GM18502 (cell line): ENCODE results near the gene GOLGA8M.
"Not testable (repeated sequence)": the region's sequence is repeated elsewhere in the genome, so short reads cannot be mapped to it uniquely, and the experiment has no call there.

Experiments
- ATAC-seq: cut with Tn5 transposase; IDR thresholded peaks from one replicate; pipeline ENCODE4 v1.9.1; 2021; ENCODE audit warnings: mild to moderate bottlenecking; ENCODE audit not compliant: unreplicated experiment, poor library complexity

The GOLGA8M gene, protein sequence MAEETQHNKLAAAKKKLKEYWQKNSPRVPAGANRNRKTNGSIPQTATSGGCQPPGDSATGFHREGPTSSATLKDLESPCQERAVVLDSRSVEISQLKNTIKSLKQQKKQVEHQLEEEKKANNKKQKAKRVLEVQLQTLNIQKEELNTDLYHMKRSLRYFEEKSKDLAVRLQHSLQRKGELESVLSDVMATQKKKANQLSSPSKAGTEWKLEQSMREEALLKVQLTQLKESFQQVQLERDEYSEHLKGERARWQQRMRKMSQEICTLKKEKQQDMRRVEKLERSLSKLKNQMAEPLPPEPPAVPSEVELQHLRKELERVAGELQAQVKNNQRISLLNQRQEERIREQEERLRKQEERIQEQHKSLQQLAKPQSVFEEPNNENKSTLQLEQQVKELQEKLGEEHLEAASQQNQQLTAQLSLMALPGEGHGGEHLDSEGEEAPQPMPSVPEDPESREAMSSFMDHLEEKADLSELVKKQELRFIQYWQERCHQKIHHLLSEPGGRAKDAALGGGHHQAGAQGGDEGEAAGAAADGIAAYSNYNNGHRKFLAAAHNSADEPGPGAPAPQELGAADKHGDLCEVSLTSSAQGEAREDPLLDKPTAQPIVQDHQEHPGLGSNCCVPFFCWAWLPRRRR

DNA sequence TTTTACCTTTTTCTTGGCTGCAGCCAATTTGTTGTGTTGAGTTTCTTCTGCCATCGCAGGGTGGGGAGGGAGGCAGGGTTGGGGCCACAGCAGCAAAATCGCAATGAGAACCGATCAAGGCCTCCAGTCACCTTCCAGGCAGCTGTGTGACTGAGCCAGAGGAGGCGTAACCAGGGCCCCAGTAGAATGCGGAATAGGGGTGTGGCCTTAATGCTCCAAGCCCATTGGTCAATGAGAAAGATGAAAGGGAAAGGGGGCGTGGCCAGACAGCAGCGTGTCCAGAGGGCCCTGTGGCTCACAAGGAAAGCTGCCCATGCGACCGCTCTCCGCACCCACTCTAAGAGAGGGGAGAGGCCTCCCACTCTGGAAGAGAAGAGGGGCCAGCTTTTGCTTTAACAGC lies at the start of gene GOLGA8M:
Gene GOLGA8M, minus strand, starts transcription at position 152 of the 400 bp plus-strand sequence. Its CDS starts 98 bp downstream, at position 54.
- ATAC-seq = not testable (repeated sequence)

DNA sequence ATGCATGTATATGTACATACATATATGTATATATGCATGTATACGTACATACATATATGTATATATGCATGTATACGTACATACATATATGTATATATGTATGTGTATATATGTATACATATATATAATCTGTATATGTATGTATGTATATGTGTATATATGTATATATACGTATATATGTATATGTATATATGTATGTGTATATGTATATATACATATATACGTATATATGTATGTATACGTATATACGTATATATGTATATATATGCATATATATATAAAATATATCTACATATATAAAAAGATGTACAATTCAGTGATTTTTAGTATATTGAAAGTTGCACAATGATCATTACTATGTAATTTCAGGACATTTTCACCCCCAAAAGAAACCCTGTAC lies 30.7 kb upstream of the GOLGA8M start:
- ATAC-seq = not testable (repeated sequence)

DNA sequence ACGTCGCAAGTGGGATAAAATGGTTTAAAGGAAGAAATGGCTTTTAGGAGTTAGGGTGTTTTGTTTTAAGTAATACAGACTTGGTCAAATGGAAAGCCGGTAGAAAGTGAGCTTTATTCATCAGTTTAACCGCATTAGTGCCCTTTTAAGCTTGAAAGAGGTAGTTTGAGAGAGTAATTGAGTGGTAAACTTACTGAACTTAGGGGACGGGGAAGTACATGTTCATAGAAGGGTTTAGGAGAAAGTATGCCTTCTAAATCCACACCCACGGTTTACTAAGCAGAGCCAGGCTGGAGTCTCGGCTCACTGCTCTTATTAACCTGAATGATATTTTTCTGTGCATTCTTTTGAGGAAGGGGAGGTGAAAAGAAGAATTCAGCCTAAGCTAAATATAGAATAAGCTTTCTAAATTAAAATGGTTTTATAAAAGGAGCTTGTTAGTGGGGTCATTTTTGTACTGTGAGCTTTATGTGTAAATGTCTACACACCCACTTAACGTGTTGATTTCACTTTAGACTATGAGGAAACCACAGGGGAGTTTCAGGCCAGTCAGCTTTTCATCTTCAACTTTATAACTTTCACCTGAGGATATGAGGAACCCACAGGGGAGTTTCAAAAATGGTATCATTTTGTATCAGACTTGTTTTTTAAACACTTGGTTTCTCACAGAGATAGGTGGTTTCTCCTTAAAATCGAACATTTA lies 26.5 kb upstream of the GOLGA8M start:
- not testable (repeated sequence) for ATAC-seq

DNA sequence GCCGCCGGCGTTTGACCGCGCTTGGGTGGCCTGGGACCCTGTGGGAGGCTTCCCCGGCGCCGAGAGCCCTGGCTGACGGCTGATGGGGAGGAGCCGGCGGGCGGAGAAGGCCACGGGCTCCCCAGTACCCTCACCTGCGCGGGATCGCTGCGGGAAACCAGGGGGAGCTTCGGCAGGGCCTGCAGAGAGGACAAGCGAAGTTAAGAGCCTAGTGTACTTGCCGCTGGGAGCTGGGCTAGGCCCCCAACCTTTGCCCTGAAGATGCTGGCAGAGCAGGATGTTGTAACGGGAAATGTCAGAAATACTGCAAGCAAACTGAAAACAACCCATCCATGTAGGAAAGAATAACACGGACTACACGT lies 26.0 kb upstream of the GOLGA8M start:
- not testable (repeated sequence) for ATAC-seq

DNA sequence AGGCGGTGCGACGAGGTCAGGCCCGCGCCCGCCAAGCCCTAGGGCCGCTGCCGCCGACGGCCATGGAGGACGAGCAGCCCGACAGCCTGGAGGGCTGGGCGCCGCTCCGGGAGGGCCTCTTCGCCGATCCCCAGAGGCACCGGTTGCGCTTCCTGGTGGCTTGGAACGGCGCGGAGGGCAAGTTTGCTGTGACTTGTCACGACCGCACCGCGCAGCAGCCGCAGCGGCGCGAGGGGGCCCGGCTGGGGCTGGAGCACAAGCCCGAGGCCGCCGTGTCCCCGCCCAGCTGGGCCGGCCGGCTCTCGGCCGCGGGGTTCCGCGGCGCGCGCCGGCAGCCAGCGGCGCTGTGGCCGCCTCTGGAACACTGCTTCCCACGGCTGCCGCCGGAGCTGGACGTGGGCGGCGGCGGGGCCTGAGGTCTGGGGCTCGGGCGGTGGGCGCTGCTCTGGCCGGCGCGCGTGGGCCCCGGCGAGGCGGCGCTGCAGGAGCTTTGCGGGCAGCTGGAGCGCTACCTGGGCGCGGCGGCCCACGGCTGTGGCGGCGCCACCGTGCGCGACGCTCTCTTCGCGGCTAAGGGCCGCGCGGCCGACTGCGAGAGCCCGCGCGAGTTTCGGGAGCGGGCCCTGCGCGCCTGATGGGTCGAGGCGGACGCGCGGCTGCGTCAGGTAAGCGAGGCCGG lies 25.4 kb upstream of the GOLGA8M start:
- peak; percentile 64 for ATAC-seq

DNA sequence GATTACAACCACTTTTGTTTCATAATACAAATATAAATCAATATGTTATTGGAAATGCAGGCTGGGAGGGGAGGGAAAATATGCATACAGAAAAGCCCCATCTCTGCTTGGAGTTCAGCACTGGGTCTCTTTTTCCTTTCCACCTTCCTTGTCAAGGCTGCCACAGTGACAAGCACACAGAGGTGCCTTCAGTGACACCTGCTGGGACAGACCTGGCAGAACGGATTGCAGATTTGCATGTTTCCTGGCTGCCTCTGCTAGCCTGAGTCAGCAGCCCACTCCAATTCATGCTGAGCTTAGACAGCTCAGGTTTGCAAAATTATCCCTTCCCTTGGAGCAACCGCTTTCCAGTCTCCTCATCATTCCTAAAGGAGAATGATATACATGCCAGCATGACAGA lies 15.8 kb upstream of the GOLGA8M start:
- ATAC-seq = not testable (repeated sequence)

DNA sequence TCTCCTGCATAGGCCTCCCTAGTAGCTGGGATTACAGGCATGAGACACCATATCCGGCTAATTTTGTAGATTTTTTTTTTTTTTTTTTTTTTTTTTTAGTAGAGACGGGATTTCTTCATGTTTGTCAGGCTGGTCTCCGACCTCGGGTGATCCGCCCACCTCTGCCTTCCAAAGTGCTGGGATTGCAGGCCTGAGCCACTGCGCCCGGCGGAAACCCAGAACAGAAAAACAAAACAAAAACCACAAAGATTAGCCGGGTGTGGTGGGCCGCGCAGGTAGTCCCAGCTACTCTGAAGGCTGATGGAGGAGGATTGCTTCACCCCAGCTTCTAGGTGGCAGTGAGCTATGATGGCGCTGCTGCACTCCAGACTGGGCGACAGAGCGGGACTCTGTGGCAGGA lies 14.8 kb upstream of the GOLGA8M start:
- not testable (repeated sequence) for ATAC-seq

DNA sequence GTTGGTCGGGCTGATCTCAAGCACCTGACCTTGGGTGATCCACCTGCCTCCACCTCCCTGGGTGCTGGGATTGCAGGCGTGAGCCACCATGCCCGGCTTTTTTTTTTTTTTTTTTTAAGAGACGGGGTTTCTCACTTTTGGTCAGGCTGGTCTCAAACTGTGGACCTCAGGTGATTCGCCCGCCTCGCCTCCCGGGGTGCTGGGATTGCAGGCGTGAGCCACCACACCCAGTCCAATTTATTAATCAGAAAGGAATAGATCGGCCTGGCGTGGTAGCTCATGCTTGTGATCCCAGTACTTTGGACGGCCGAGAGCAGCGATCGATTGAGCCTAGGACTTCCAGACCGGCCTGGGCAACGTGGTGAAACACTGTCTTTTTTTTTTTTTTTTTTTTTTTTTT lies 13.9 kb upstream of the GOLGA8M start:
- ATAC-seq = no peak

DNA sequence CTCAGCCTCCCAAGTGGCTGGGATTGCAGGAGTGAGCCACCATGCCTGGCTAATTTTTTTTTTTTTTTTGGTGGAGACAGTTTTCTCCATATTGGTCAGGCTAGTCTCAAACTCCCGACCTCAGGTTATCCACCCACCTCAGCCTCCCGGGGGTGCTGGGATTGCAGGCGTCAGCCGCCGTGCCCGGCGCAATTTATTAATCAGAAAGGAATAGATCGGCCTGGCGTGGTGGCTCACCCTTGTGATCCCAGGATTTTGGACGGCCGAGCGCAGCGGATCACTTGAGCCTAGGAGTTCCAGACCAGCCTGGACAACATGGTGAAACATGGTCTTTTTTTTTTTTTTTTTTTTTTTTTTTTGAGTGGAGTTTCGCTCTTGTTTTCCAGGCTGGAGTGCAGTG lies 13.3 kb upstream of the GOLGA8M start:
- ATAC-seq = no peak

DNA sequence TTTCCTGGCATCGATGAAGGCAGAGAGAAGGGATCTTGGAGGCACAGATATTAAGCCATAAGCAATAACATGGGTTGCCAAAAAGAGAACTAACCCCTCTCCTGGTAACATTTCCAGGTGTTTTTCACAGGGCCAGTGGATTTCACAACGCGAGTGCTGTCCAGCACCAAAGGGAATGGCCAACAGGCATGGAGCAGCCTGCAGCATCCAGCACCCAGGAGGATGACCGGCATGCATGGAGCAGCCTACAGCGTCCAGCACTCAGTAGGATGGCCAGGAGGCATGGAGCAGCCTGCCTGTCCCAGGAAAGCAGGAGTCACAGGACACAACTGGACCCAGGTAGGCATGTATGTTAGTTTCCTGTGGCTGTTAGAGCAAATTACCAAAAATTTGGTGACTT lies 11.8 kb upstream of the GOLGA8M start:
- not testable (repeated sequence) for ATAC-seq

DNA sequence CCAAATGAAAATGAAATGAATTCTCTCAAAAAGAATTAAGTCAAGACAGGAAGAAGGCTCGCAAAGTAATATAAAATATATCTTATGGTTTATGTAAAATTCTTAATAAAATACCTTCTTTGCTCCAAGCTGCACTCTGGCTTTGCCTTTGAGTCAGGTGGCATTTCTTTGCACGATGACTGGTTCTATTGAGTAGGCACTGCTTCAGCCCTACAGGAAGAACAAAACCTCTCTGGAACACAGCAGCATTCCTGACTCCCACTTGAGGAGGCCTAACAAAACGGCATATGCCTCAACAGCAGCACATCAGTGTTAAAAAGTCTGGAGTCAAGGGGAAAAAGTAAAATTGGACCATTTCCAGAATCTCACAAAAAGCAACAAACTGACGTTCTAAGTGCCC lies 7.4 kb upstream of the GOLGA8M start:
- ATAC-seq = not testable (repeated sequence)

DNA sequence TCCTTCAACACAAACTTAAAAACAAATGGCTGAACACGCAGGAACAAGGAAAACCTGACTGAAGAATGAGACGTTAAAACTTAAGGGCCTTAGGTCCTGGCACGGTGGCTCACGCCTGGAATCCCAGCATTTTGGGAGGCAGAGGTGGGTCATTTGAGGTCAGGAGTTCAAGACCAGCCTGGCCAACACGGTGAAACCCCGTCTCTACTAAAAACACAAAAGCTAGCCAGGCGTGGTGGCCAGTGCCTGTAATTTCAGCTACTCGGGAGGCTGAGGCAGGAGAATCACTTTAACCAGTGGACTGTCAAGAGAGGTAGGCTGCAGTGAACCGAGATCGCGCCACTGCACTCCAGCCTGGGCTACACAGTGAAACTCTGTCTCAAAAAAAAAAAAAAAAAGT lies 6.4 kb upstream of the GOLGA8M start:
- not testable (repeated sequence) for ATAC-seq

DNA sequence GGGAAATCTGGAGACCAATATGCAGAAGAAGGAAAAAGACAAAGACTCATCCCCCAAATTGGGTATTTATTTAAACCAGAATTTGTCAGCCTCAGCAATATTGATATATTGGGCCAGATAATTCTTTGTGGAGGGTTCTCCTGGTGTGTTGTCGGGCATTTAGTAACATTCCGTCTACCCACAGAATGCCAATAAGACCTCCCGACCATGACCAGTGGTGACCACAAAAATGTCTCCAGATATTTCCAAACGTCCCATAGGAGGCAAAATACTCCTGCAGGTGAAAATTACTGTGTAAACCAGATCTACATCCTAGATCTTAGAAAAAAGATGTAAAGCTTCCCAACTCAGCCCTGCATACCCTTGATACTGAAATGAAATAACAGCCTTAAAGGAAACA lies 2.0 kb upstream of the GOLGA8M start:
- ATAC-seq = not testable (repeated sequence)

DNA sequence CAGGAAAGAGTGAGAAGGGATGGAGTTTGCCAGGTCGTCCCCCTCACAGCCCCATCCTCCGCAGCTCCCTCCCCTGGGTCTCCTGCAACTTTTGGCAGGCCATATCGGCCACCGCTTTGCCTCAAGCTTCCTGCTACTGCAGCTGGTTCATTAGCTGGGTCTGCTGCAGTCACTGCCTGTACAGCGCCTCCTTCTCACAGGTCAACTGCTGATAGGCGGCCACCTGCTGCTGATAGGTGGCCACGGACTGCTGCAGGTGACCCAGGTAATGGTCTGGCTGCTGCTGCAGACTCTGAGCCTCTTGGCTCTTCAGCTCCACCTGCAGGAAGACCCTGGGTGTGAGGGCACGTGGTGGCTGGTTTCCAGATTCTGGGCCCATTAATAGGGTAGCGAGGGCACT lies 8.3 kb downstream of the GOLGA8M start:
- not testable (repeated sequence) for ATAC-seq

DNA sequence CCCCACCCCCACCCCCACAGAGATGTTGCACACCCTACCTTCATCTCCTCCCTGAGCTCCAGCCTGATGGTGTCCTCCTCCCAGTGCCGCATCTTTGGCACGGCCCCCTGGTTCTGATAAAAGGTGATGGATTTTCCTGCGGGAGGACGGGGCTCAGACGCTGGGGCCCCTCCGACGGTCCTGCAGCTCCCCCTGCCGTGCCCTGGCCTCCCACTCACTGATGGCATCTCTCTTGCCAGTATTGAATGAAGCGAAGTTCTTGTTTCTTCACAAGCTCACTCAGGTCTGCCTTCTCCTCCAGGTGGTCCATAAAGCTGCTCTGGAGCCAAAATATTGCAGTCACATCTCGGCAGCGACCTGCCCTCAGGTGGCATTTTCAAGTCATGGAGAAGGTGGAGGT lies 9.8 kb downstream of the GOLGA8M start:
- ATAC-seq = not testable (repeated sequence)

DNA sequence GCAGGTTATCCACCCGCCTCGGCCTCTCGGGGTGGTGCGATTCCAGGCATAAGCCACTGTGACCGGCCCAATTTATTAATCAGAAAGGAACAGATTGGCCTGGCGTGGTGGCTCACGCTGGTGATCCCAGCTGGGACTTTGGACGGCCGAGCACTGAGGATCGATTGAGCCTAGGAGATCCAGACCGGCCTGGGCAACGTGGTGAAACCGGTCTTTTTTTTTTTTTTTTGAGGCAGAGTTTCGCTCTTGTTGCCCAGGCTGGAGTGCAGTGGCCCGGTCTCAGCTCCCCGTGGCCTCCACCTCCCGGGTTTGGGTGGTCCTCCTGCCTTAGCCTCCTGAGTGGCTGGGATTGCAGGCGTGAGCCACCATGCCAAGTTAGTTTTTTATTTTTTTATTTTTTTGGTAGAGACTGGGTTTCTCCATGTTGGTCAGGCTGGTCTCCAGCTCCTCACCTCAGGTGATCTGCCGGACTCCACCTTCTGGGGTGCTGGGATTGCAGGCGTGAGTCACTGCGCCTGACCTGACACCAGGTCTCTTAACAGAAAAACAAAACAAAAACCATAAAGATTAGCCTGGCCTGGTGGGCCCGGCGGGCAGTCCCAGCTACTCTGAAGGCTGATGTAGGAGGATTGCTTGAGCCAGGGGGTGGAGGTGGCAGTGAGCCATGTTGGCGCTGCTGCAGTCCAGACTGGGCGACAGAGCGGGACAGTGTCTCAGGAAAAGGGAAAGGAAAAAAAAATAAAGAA lies 18.0 kb downstream of the GOLGA8M start:
- not testable (repeated sequence) for ATAC-seq

DNA sequence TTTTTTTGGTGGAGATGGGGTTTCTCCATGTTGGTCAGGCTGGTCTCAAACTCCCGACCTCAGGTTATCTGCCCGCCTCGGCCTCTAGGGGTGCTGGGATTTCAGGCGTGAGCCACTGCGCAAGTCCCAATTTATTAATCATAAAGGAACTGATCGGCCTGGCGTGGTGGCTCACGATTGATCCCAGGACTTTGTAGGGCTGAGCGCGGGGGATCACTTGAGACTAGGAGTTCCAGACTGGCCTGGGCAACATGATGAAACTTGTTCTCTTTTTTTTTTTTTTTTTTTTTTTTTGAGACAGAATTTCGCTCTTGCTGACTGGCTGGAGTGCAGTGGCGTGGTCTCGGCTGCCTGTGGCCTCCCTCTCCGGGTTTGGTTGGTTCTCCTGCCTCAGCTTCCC lies 19.2 kb downstream of the GOLGA8M start:
- ATAC-seq = not testable (repeated sequence)

DNA sequence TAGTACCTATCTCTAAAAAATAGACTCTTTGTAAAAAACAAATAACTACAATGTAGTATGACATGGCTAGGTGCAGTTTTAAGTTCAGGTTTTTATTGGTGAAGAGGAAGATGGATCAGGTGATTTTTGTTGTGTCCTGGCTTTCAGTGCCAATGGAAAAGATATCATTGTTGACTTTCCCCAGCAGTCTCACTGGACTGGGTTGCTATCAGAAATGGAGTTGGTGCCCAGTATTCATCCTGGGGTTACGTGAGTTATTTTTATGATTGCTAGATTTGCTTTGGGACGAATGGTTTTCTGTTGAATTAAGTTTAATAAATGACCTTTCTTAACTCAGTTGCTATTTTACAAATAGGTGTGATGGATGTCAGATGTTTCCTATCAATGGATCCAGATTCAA lies 38.7 kb downstream of the GOLGA8M start:
- not testable (repeated sequence) for ATAC-seq

DNA sequence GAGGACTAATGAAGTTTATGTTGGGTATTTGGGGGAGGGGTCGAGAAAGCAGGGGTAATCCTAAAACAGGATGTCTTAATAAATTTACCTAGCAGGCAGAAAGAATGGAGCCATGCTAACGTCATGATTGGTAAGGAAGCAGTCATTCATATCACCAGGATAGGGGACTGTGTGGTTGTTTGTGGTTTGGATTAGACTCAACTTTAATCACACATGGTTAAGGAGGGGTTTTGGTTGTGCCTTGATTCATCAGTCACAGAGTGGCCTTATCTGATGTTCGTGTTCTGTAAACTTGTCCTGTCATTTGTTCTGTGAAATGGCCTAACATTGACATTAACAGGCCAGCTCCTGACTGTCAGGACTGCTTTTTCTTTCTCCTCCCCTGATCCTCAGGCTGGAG lies 40.1 kb downstream of the GOLGA8M start:
- ATAC-seq = not testable (repeated sequence)

DNA sequence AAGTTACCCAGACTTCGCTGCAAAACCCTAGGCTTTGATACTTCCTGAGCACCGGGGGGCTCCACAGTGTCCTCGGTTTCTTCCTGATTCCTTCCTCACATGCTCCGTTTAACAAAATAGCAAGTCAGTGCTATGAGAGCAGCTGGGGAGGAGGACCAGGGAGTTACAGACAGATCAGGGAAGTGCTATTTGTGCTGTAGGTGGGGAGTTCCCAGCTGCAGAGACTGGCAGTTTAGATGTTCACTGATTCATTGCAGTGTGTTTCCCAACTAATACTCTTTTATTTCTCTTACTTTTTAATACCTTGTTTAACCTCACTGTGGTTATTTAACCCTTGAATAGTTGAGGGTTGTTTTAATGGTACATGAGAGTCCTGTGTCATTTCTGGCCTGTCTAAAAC lies 45.8 kb downstream of the GOLGA8M start:
- ATAC-seq = peak; percentile 60
